Measurements from ENCODE around the gene UGT3A2.

UGT3A2 gene

DNA sequence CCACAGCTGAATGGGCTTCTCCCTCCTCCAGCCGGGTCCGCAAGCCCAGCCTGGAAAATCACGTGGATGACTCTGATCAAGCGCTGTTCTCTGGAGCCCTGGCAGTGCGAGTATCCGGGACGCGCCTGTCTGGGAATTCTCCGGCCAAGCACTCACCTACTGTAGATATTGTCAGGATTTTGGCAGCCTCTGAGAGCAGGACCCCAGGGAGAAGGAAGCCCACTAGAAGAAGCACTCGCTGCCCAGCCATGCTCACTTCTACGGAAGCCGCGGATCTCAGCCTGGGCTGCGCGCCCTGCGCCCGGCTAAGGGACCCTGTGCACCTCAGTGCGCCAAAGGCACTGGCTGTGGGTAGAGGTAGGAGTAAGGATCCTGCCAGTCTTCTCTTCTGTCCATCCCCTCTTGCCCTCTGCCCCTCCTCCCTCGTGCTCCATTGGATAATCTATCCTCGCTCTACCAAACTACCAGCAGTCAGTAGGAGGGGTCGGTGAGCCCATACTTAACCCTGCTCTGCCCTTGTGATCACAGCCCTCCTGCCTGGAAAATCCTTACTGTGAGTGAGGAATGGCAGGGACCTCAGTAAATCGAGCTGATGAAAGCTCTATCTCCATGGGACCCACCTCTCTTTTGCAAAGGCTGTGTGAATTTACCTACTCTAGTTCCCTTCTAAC is at the start of gene UGT3A2:
Gene UGT3A2, minus strand, starts transcription at position 343 of the 671 bp plus-strand sequence. Its CDS starts 93 bp downstream, at position 250.
- no peak for DNase-seq (ENCODE audit: low read depth, low spot score)

GRCh38 chr5:36111238-36111637 is 44.6 kb upstream of the UGT3A2 start:
- DNase-seq (ENCODE audit: low read depth, low spot score), result no peak

GRCh38 chr5:36108758-36109460 is 42.2 kb upstream of the UGT3A2 start:
- no peak for DNase-seq (ENCODE audit: low read depth, low spot score)

GRCh38 chr5:36105819-36106218 is 39.1 kb upstream of the UGT3A2 start:
- no peak for DNase-seq (ENCODE audit: low read depth, low spot score)

- no peak for DNase-seq (ENCODE audit: low read depth, low spot score)
Observed at GRCh38 chr5:36099748-36100147, 33.1 kb upstream of the UGT3A2 start.

DNA sequence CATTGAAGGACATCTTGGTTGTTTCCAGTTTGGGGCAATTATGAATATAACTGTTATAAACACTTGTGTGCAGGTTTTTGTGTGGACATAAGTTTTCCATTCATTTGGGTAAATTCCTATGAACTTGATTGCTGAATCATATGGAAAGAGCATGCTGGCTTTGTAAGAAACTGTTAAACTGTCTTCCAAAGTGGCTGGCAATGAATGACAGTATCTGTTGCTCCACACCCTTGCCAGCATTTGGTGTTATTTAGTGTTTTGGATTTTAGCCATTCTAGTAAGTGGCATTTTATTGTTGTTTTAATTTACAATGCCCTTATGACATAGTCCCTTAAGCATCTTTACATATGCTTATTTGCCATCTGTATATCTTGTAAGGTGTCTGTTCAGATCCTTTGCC is 29.8 kb upstream of the UGT3A2 start:
- DNase-seq (ENCODE audit: low read depth, low spot score), result no peak

DNA sequence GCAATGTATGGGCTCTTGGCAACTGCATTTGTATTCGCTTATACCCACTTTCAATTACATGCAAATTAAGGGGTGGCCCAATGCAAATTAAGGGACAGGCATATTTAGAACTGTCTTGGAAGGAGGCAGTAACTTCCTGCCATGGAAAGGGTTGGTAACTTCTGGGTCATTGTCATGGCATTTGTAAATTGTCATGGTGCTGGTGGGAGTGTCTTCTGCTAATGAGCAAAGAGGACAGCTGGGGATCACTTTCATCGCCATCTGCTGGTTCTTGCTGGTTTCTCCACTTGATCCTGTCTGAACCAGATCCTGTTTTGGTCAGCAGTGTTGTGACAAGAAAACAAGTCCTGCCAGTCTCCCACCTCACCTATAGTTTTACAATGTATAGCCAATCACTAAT is 23.3 kb upstream of the UGT3A2 start:
- no peak for DNase-seq (ENCODE audit: low read depth, low spot score)

GRCh38 chr5:36079200-36079781 is 12.6 kb upstream of the UGT3A2 start:
- DNase-seq (ENCODE audit: low read depth, low spot score), result no peak

DNA sequence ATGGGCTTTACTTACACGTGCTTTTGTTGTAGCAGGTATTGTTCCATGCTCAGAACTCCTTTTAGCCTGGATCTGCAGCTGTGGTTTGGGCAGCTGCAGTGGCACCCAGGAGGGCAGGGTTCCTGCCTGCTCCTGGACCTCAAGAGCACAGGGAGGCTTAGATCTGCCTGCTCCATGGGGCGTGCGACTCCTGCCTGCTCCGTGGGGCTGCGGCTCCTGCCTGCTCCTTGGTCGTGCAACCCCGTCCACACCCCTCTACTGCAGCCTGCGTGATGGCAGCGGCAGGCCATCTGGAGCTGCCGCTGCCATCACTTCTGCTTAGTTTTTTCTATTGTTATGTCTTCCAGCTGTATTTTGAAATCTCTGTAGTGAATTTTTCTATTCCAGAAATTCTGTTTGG is 11.7 kb upstream of the UGT3A2 start:
- DNase-seq (ENCODE audit: low read depth, low spot score), result no peak

- no peak for DNase-seq (ENCODE audit: low read depth, low spot score)
Observed at GRCh38 chr5:36073595-36074216, 7.0 kb upstream of the UGT3A2 start.

DNA sequence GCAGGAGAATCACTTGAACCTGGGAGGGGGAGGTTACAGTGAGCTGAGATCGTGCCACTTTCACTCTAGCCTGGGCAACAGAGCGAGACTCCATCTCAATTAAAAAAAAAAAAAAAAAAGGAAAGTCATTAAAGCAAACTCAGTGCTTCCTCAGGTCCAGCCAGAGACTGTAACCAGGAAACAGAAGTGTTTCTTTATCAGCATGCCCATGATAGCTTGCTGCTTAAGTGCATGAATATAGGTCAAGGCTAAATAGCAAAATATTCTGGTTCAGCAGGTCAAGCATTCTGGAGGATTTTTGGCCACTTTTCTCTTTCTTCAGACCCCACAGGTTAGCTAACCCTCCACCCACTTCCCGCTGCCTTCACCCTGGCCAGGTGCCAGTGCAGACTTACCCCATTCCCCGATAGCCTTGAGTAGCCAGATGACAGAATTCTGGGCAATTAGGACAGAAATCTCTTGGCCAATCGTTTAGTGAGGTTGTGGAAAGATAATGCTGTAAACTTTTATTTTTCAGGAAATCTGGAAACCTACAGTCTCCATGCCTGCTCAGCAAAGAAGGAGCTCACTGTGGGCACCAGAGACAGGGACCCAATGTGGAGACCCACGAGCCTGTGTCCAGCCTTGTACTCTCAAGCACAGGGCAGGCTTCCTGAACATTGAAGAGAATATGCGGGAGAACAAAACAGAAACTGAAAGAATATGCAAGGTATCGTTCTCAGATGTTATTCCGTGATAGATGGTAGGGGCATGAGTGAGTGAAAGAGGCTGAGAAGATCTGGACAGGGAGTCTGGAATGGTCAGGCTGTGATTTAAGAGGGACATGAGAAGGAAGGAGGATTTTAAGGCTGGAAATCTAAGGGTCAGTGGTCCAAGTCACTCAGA is 4.2 kb upstream of the UGT3A2 start:
- DNase-seq (ENCODE audit: low read depth, low spot score), result no peak

GRCh38 chr5:36068751-36069281 is 2.1 kb upstream of the UGT3A2 start:
- no peak for DNase-seq (ENCODE audit: low read depth, low spot score)

DNA sequence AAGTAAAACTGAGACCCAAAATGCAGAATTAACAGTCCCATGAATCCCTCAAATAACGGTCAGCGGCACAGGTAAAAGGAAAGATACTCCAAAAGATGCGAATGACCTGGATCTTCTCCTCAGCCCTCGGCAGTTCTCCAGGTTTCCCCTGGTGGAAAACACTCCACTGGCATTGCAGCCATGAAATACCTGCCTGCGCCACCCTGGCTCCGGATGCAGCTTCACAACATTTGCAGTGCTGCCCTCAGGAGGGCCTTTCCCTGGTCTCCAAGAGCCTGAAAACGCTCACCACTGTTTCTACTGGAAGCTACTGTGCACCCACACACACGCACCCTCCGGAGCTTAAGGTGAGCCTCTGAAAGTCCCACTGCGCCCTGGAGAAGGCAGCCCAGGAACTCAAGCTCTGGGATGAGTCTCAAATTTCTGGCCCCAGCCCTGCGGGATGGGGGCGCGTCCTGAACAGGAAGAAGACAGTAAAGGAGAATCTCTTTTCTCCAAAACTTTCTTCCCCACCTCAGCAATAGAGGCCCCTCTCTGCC is 612 bp downstream of the UGT3A2 start:
- no peak for DNase-seq (ENCODE audit: low read depth, low spot score)

GRCh38 chr5:36060420-36060887 is 6.2 kb downstream of the UGT3A2 start:
- no peak for DNase-seq (ENCODE audit: low read depth, low spot score)

DNA sequence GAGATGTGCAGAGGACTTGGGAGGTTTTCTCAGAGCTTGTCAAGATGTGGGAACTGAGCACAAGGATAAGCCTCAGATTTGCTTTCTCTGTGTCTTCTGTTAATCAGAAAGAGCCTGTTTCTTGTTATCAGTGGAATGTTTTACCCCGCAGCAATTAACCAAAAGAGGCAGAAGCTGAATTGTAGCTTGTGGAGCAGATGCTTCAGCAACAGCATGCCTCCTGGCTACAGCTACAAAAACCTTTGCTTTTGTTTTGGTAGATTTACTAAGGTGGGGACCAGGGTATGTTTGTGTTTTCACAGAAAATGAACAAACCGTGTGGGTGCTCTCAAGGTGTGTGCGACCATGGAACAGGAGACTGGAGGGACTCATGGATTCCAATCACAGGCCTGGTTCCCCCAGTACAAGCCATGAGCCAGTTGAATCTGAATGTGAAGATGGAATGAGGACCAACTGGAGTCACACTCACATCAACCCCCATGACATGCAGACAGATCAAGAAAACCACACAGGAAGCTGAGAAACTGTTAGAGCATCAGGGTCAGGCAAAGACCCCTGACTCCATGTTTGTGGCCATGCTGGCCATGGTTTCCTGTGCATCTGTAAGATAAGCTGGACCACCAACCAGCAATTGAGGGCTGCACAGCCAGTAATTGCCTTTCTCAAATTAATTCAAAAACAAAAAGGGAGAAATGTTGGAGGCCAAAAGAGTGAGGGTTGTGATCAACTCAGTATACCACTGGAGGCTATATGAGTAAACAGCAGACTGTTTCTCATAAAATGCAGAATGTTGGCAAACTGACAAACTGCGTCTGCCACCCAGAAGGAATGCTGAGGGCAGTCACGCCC is 6.9 kb downstream of the UGT3A2 start:
- DNase-seq (ENCODE audit: low read depth, low spot score), result no peak

DNA sequence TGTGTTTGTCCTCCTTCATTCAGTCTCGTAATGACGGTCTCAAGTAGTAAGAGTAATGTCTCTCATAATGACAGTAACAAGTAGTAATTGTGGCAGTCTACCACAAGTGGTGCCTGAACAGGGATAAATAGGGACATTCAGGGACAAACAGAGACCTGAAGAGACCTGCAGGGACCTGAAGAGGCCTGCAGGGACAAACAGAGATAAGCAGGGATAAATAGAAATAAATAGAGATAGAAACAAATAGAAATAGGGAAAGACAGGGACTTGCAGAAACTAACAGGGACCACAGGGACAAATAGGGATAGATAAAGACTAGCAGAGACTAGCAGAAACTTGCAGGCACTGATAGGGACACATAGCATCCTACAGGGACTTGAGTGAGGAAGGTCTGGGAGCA is 7.9 kb downstream of the UGT3A2 start:
- no peak for DNase-seq (ENCODE audit: low read depth, low spot score)

GRCh38 chr5:36057386-36057785 is 9.3 kb downstream of the UGT3A2 start:
- no peak for DNase-seq (ENCODE audit: low read depth, low spot score)

- DNase-seq (ENCODE audit: low read depth, low spot score), result no peak
Observed at GRCh38 chr5:36056422-36056821, 10.3 kb downstream of the UGT3A2 start.

- no peak for DNase-seq (ENCODE audit: low read depth, low spot score)
Observed at GRCh38 chr5:36055984-36056383, 10.7 kb downstream of the UGT3A2 start.

DNA sequence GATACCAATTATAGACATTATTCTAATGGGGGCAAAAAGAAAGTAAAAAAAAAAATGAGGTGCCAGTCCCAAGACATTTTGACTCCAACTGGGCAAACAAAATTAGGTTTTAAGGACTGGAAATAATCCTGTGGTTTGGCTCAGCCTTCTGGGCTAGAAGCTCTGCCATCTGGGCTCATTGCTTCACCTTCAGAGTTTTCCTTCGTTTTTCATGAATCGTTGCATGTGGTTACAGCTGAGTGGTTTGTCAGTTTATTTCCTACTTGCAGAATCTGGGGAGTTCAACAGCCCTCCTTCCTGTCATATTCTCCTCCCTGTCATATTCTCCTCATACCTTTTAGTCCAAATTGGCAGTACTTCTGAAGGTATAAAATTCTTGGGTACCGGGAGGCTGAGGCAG is 12.0 kb downstream of the UGT3A2 start:
- no peak for DNase-seq (ENCODE audit: low read depth, low spot score)
